DOHH2 (cell line): ENCODE measurements around the gene ANKS3.

Experiments
- H3F3A ChIP-seq: fragments of 200-600 bp; sonication (generic), shearing (Covaris generic); 2 replicates; pipeline ENCODE4 v1.6.0; 2016; ENCODE audit warnings: antibody characterized with exemption, mild to moderate bottlenecking; ENCODE audit not compliant: control insufficient read depth, insufficient read depth
- H3K27ac ChIP-seq: fragments of 200-600 bp; sonication (generic); 2 replicates; pipeline ENCODE4 v1.5.1; 2014; ENCODE audit warnings: low read depth, mild to moderate bottlenecking, low read length, moderate library complexity
- H3K27me3 ChIP-seq: fragments of 200-600 bp; sonication (generic); 2 replicates; pipeline ENCODE4 v1.6.1; 2014; ENCODE audit warnings: mild to moderate bottlenecking, low read length, mixed read lengths; ENCODE audit not compliant: control insufficient read depth
- H3K36me3 ChIP-seq: fragments of 200-600 bp; sonication (generic); 2 replicates; pipeline ENCODE4 v1.6.1; 2014; ENCODE audit warnings: mild to moderate bottlenecking, low read length, moderate library complexity, mixed read lengths; ENCODE audit not compliant: control insufficient read depth
- H3K4me1 ChIP-seq: fragments of 200-600 bp; sonication (generic); 2 replicates; pipeline ENCODE4 v1.6.1; 2014; ENCODE audit warnings: mild to moderate bottlenecking, low read length, mixed read lengths; ENCODE audit not compliant: control insufficient read depth
- H3K4me2 ChIP-seq: fragments of 200-600 bp; sonication (generic); 2 replicates; pipeline ENCODE4 v1.6.0; 2014; ENCODE audit warnings: mild to moderate bottlenecking, low read length, moderate library complexity
- H3K4me3 ChIP-seq: fragments of 200-600 bp; sonication (generic); 2 replicates; pipeline ENCODE4 v1.5.1; 2014; ENCODE audit warnings: mild to moderate bottlenecking, low read length, mixed read lengths
- H3K79me2 ChIP-seq: fragments of 200-600 bp; sonication (generic); 2 replicates; pipeline ENCODE4 v1.6.1; 2014; ENCODE audit warnings: mild to moderate bottlenecking, low read length, mixed read lengths; ENCODE audit not compliant: control insufficient read depth
- H3K9me2 ChIP-seq: fragments of 200-600 bp; sonication (generic); replicated peaks from 2 replicates; pipeline ENCODE4 v1.6.1; 2014; ENCODE audit warnings: mild to moderate bottlenecking, low read length, mixed read lengths; ENCODE audit not compliant: control insufficient read depth
- H3K9me3 ChIP-seq: fragments of 200-600 bp; sonication (generic); 2 replicates; pipeline ENCODE4 v1.6.1; 2014; ENCODE audit warnings: antibody characterized with exemption, low read length, mixed read lengths; ENCODE audit not compliant: control insufficient read depth, insufficient read depth
- H4K20me1 ChIP-seq: fragments of 200-600 bp; sonication (generic); 2 replicates; pipeline ENCODE4 v1.6.0; 2014; ENCODE audit warnings: low read depth, mild to moderate bottlenecking, antibody characterized with exemption, low read length, moderate library complexity; ENCODE audit not compliant: control insufficient read depth, insufficient read depth
- EZH2phosphoT487 ChIP-seq: fragments of 200-600 bp; sonication (generic); IDR thresholded peaks from 2 replicates; pipeline ENCODE4 v1.6.1; 2017; ENCODE audit warnings: borderline replicate concordance, mild to moderate bottlenecking, antibody characterized with exemption, low read length, moderate library complexity, mixed read lengths
- TF ChIP-seq, protein P1 (sequence below): fragments of 200-600 bp; sonication (generic); IDR thresholded peaks from one replicate; pipeline ENCODE4 v1.5.1; 2014; ENCODE audit warnings: antibody characterized with exemption, mild to moderate bottlenecking, low read depth, low read length; ENCODE audit not compliant: poor library complexity, severe bottlenecking

Gene ANKS3

DNA sequence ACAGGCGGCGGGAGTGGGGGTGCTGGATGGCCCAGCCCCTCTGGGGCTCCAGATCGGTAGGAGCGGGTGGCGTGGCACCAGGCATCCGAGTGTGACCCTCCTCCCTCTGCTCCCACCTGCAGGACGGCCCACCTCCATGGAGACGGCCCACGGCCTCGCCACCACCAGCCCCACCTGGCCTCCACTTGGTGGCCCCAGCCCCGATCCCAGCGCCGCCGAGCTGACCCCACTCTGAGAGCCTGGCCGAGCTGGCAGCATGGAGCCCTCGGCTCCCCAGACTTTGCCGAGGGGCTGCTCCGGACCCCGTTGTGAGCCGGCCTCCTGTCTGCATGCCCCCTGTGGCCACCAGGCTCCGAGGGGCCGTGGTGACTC is 45.4 kb downstream of the ANKS3 start:
- Histone ChIP-seq H3K9me2 (no peaks in the 10 kb centered on the region), H3K27ac (no peak overlapping the region)

DNA sequence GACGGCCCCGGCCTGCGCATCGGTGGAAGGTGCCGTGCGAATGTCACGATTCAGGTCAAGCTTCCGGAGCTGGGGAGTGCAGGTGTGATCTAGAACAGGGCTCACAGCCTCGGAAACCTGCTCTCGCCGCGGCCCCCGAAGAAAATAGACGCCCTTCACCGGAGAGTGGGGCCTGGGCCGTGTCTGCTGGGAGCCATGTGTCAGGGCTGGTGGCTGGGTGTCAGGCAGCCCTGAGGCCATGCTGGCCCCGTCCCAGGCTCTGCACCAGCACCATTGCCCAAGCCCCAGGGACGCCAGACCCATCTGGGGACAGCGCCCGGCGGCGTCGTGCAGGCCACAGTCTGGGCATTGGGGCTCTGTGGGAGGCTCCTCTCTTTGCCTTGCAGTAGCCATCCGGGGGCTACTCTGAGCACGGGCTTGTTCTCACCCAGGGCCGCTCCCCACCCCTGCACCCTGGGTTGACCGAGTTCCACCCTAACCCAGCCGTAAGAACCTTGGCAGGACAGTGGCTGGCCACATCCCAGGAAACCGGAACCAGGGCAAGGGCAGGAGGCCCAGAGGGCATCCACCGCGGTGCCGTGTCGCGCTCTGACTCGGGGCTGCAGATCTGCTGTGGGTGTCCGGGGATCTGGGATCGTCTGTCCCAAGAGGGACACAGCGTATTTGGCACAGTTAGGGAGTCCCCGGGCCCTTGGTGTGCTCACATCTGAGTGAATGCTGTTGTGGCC is 46.0 kb downstream of the ANKS3 start:
- no peaks in the 10 kb centered on the region for H3K36me3 ChIP-seq
- TF ChIP-seq EZH2phosphoT487: no peak
- no peaks in the 10 kb centered on the region for H3K9me2 ChIP-seq
- no peak overlapping the region for H3K4me2 ChIP-seq
- no peaks in the 10 kb centered on the region for H3K27me3 ChIP-seq
- no peaks in the 10 kb centered on the region for H3K79me2 ChIP-seq
- H3K4me1 ChIP-seq: peaks cover 9% of the 10 kb centered on the region
- H4K20me1 ChIP-seq: no peaks in the 10 kb centered on the region
- H3K27ac ChIP-seq: no peak overlapping the region
- H3K4me3 ChIP-seq: no peak overlapping the region
- H3K9me3 ChIP-seq: no peaks in the 10 kb centered on the region
- H3F3A ChIP-seq: no peaks in the 10 kb centered on the region

More for the DNA sequence above, 45.4 kb downstream of the ANKS3 start:
- TF ChIP-seq, protein P1, sequence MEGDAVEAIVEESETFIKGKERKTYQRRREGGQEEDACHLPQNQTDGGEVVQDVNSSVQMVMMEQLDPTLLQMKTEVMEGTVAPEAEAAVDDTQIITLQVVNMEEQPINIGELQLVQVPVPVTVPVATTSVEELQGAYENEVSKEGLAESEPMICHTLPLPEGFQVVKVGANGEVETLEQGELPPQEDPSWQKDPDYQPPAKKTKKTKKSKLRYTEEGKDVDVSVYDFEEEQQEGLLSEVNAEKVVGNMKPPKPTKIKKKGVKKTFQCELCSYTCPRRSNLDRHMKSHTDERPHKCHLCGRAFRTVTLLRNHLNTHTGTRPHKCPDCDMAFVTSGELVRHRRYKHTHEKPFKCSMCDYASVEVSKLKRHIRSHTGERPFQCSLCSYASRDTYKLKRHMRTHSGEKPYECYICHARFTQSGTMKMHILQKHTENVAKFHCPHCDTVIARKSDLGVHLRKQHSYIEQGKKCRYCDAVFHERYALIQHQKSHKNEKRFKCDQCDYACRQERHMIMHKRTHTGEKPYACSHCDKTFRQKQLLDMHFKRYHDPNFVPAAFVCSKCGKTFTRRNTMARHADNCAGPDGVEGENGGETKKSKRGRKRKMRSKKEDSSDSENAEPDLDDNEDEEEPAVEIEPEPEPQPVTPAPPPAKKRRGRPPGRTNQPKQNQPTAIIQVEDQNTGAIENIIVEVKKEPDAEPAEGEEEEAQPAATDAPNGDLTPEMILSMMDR: no peak
- TF ChIP-seq EZH2phosphoT487: no peak
- Histone ChIP-seq H3K4me3 (no peak overlapping the region), H3K36me3 (no peaks in the 10 kb centered on the region), H3K4me1 (peaks cover 9% of the 10 kb centered on the region), H3K9me3 (no peaks in the 10 kb centered on the region), H4K20me1 (no peaks in the 10 kb centered on the region), H3K27me3 (no peaks in the 10 kb centered on the region), H3F3A (no peaks in the 10 kb centered on the region), H3K4me2 (no peak overlapping the region), H3K79me2 (peaks cover under 1% of the 10 kb centered on the region)

DNA sequence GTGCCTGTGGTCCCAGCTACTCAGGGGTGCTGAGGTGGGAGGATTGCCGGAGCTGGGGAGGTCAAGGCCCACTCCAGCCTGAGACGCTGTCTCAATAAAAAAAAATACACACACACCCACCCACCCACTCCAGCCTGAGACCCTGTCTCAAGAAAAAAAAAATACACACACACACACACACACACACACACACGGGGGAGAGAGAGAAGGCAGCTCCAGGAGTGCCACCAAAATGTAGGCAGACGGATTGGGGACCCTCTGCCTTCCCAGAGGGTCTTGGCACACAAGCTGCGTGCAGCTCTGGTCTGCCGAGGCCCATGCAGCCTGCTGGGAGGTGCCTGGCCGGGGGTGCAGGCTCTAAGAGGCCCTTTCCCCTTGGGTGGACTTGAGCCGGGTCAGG is 46.7 kb downstream of the ANKS3 start:
- no peaks in the 10 kb centered on the region for H3K27me3 ChIP-seq
- H3K27ac ChIP-seq: no peak overlapping the region
- H3K4me3 ChIP-seq: no peak overlapping the region
- H3K9me2 ChIP-seq: no peaks in the 10 kb centered on the region
- no peaks in the 10 kb centered on the region for H4K20me1 ChIP-seq
- H3K9me3 ChIP-seq: no peaks in the 10 kb centered on the region
- no peak for TF ChIP-seq EZH2phosphoT487
- TF ChIP-seq, protein P1: no peak
- no peaks in the 10 kb centered on the region for H3K79me2 ChIP-seq
- no peaks in the 10 kb centered on the region for H3K36me3 ChIP-seq
- H3F3A ChIP-seq: no peaks in the 10 kb centered on the region
- peaks cover 2% of the 10 kb centered on the region; the same call in 1 of the 2 replicates for H3K4me1 ChIP-seq
- no peak overlapping the region for H3K4me2 ChIP-seq

DNA sequence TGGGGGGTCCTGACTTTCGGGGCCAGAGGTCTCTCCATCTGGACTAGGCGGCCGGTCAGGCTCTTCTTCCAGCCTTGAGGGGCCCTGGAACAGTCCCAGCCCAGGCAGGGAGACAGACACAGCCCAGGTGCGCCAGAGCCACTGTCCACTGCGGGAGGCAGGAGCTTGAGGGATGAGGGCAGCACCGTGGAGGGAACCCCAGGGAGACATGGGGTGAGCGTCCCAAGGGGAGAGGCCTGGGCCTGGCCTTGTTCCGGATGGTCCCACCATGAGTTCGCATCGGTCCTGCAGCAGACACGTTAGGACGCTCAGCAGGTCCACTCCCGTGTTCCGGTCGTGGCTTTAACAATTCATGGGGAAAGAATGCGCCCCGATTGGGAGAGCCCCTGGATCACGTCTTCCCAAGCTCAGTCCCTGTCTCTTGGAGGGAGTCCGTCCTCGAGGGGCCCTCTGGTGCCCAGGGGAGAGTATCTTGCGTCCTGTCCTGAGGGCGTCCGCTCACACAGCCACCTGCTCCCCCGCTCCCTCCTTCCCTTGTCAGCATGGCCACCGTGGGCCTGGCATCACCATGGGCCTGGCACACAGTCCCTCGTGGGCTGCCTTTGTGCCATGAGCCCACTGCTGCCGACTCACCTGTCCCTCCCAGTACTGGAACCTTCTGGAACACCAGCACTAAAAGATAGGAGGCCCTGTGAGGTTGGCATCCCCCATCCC is 47.4 kb downstream of the ANKS3 start:
- H3K27ac ChIP-seq: no peak overlapping the region
- H3K36me3 ChIP-seq: no peaks in the 10 kb centered on the region
- H3K9me2 ChIP-seq: no peaks in the 10 kb centered on the region
- no peaks in the 10 kb centered on the region for H3K9me3 ChIP-seq
- H3K4me1 ChIP-seq: no peaks in the 10 kb centered on the region
- no peaks in the 10 kb centered on the region for H3K27me3 ChIP-seq
- H3K4me3 ChIP-seq: no peak overlapping the region
- no peak for TF ChIP-seq EZH2phosphoT487
- TF ChIP-seq, protein P1: no peak
- no peak overlapping the region for H3K4me2 ChIP-seq
- no peaks in the 10 kb centered on the region for H4K20me1 ChIP-seq
- H3F3A ChIP-seq: no peaks in the 10 kb centered on the region
- H3K79me2 ChIP-seq: no peaks in the 10 kb centered on the region
